Stomach (tissue), 4 donors: ENCODE measurements around the gene PRKN.

ENCODE experiments used
- EP300 ChIP-seq: sonication (generic); formaldehyde crosslinking; IDR thresholded peaks from one replicate; pipeline ENCODE4 v1.6.1; 2017; ENCODE audit warnings: antibody characterized with exemption
- POLR2AphosphoS5 ChIP-seq, 3 donors: sonication (generic); formaldehyde crosslinking; IDR thresholded peaks; one replicate each; pipeline ENCODE4 v1.6.1; 2016; ENCODE audit warnings: antibody characterized with exemption in 3 of 3
- TF ChIP-seq, protein P1 (sequence below), 7 experiments: fragments of 450-650 bp in 4 of 7; fragments of 200-600 bp in 3 of 7; sonication (generic) in 3 of 7; IDR thresholded peaks; one replicate each; pipeline ENCODE4 v1.5.1; 2016 to 2019; ENCODE audit warnings: antibody characterized with exemption in 7 of 7, control low read depth in 2 of 7, mild to moderate bottlenecking in 1 of 7

DNA sequence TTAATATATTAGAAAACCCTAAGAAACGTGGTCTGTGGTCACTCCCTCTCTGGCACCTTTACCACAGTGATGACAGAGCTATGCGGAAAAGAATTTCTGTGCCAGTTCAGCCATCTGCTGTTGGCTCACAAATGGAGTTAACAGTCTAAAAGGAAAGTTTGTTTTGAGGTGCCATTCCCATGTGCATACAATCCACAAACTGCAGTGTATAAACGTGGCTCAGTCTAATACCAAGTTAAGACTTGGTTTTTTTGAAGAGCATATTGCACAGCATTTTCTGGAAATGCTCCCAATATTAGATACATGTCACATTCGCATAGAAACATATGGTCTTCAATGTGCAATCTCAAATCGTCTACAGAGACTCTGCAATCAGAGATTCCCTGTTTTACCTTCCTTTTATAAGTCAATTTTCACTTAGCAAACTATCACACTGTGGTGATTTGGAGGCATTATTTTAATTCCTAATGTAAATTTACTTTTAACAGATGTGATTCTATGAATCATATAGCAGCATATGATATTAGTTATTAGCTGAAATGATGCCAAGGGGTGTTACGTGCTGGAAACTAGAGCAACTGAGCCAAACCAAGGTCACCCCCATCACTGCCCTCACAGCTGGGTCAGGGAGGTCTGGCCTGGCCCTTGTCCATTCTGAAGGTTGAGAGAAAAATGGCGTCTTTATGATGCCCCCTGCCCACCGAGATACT, 383.5 kb downstream of the PRKN start:
- TF ChIP-seq, protein P1, sequence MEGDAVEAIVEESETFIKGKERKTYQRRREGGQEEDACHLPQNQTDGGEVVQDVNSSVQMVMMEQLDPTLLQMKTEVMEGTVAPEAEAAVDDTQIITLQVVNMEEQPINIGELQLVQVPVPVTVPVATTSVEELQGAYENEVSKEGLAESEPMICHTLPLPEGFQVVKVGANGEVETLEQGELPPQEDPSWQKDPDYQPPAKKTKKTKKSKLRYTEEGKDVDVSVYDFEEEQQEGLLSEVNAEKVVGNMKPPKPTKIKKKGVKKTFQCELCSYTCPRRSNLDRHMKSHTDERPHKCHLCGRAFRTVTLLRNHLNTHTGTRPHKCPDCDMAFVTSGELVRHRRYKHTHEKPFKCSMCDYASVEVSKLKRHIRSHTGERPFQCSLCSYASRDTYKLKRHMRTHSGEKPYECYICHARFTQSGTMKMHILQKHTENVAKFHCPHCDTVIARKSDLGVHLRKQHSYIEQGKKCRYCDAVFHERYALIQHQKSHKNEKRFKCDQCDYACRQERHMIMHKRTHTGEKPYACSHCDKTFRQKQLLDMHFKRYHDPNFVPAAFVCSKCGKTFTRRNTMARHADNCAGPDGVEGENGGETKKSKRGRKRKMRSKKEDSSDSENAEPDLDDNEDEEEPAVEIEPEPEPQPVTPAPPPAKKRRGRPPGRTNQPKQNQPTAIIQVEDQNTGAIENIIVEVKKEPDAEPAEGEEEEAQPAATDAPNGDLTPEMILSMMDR (IDR thresholded peaks at IDR 0.05) = no peak
- TF ChIP-seq EP300 (no peak), POLR2AphosphoS5 (IDR thresholded peaks at IDR 0.05) (no peak)
